HG03045 (cell line): Measurements from ENCODE around the gene CFAP410.
"Not testable (repeated sequence)": the region's sequence is repeated elsewhere in the genome, so short reads cannot be mapped to it uniquely, and the experiment has no call there.

ENCODE experiments used
- ATAC-seq: cut with Tn5 transposase; IDR thresholded peaks from one replicate; pipeline ENCODE4 v1.9.1; 2021; ENCODE audit warnings: mild to moderate bottlenecking, moderate library complexity; ENCODE audit not compliant: unreplicated experiment

The CFAP410 gene

DNA sequence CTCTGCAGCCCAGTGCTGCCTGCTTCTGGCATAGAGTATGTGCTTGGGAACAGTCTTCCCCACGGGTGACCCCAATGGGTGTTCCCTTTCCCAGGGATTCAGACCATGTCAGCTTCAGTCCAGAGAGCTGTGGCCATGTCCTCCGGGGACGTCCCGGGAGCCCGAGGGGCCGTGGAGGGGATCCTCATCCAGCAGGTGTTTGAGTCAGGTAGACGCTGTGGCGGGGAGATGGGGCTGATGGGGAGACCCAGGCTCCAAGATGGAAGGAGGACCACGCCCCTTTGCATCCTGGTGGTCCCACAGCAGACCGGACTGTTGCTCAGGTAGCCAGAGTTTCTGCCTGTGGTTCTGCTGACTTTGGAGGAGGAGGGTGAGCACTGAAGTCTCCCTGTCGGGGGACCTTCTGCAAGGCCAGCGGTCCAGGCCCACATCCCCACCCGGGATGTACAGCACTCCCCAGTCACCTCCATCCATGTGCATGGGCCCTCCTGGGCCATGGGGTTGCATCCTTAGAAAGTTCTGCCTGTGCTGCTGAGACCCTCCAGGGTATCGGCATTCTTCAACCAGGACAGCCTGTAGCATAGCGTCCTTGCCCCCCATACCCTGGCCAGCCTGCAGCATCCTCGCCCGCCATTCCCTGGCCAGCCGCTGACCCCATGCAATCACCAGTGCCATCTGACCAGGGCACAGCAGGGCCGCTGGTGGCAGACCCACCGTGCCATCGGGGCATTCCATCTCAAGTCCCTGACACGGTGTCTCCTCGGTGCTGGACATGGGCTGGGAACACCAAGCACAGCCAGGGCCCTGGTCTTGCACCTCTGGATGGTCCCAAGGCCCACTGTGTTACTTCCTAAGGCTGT, 50.7 kb downstream of the CFAP410 start:
- ATAC-seq = no peak

DNA sequence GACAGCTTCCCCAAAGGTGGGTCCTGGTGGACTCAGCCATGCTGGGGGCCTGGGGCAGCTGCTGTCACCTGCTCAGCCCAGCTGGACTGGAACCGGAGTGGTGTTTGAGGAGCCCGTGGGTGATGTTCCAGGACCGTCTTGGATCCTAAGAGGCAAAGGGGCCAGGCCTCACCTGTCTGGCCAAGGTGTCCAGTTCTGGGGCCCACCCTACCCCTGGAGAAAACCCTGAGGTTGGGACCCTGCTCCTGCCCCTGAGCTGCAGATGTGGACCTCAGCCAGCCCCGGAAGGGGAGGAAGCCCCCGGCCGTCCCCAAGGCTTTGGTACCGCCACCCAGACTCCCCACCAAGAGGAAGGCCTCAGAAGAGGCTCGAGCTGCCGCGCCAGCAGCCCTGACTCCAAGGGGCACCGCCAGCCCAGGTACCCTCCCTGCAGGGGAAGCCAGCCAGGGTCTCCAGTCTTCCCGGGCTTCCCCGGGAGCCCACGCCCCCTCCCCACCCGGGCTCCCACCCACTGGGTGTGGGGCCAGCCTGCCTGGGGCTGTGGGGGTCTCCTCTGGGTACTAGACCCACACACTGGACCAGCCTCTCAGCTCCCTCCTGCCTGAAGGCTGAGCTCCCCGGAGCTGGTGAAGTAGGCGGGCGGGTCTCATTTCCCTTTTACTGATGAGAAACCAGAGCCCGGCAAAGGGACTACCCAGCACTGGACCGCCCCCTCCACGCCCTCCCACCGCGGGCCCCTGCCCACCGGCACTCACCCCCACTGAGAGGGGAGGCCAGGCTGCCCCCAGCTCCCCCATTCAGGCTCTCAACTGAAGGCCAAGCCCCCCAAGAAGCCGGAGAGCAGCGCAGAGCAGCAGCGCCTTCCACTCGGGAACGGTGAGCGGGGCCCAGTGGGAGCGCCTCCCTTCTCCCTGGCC, 52.2 kb downstream of the CFAP410 start:
- ATAC-seq = no peak

DNA sequence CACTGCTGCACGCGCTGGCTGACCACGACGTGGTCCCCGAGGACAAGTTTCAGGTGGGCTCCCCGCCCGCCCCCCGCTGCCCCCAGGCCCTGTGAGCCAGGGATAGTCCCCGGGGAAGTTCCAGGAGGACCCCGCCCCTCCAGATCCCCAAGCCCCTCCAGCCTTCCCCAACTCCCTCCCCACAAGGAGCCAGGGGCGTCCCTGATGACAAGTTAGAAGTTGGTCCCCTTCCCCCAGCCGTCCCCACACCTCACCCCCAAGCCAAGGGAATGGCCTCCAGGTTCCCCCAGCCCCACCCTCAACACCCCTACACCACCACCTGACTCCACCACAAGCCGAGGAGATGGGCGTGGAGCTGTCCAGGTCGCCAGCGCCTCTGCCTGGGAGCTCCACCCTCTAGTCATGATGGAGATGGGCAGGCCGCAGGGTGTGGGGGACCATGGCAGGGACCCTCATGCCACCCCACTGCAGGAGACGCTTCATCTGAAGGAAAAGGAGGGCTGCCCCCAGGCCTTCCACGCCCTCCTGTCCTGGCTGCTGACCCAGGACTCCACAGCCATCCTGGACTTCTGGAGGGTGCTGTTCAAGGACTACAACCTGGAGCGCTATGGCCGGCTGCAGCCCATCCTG, 53.0 kb downstream of the CFAP410 start:
- ATAC-seq = no peak

DNA sequence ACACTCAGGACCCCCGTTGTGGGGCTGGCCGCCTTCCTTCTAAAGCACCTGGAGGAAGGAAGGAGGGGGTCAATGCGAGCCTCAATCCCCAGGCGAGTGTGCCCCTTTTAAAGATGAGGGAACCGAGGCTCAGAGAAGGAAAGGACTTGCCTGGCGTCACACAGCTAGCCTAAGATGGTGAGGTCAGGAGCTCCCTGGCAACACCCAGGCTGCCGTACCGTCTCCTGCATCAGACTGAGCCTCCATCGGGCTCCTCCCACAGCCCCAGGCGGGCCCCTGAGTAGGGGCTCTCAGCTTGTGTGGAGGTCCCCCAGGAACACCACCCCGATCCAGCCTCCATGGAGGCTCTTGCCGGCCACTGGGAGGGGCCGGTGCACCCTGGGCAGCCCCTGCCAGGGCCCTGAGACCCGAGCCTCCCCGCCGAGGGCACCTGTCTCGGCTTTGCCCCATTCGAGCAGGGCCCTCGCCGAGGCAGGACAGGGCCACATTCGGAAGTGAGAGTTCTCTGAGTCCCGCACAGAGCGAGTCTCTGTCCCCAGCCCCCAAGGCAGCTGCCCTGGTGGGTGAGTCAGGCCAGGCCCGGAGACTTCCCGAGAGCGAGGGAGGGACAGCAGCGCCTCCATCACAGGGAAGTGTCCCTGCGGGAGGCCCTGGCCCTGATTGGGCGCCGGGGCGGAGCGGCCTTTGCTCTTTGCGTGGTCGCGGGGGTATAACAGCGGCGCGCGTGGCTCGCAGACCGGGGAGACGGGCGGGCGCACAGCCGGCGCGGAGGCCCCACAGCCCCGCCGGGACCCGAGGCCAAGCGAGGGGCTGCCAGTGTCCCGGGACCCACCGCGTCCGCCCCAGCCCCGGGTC, 53.8 kb downstream of the CFAP410 start, which contains the start of gene AIRE:
Gene AIRE, plus strand, starts transcription at position 739 of the 855 bp plus-strand sequence. CDS start 131 bp downstream, outside the sequence.
- no peak for ATAC-seq

DNA sequence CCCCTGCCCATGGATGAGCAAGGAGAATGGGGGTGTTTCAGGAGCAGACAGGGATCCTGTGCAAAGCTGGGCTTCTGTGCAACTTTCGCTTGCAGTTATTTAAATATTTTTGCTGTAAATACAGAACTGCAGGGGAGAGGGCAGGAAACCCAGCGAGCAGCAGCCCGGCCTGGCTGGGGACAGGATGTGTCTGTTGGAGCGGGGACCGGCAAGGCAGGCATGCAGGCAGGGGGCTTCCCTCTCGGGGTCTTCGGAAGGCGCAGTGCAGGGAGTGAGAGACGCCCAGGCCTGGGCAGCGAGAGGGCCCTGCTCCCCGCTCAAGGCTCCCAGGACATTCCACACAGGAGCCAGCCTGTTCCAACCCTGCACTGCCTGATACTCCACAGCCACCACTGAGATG, 55.2 kb downstream of the CFAP410 start:
- ATAC-seq = no peak

DNA sequence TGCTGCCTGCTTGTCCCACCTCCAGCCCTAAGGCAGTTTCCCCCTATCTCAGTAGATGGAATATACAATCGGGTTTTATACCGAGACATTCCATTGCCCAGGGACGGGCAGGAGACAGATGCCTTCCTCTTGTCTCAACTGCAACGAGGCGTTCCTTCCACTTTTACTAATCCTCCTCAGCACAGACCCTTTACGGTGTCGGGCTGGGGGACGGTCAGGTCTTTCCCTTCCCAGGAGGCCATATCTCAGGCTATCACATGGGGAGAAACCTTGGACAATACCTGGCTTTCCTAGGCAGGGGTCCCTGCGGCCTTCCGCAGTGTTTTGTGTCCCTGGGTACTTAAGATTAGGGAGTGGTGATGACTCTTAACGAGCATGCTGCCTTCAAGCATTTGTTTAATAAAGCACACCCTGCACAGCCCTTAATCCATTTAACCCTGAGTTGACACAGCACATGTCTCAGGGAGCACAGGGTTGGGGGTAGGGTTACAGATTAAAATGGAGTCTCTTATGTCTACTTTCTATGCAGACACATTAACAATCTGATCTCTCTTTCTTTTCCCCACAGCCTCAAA, 55.9 kb downstream of the CFAP410 start:
- not testable (repeated sequence) for ATAC-seq

DNA sequence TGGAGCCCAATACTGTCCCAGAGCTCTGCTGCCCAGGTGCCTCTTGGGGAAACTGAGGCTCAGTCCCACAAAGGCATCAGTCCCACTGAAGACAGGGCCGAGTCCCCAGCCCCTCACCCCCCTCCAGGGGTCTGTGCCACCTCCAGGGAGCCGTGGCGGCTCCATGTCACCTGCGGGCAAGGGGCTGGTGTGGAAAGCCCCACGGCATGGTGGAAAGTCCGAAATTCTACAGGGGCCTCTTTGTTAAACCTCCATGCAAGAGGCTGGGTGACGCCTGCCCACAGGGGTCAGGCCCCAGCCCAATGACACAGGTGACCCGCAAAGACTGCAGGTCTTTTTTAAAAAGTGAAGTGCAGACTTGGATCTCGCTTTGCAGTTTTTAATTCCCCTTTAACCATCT, 56.8 kb downstream of the CFAP410 start:
- ATAC-seq = no peak

DNA sequence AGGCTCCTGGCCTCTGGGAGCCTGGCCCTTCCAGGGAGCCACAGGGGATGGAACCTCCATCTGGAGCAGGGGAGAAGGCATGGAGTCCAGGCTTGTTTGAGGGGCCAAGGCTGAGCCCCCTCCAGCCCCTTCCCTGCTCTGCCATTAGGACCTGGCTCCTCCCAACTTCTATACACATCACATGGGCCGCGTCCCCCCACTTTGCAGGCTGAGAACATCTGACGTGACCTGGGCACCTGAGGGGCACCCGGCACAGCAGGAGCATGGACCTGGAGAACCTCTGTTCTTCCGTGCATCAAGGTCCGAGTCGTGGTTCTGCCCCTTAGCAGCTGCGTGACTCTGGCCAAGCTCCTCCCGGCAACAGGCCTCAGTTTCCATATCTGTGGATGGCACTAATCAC, 57.4 kb downstream of the CFAP410 start:
- ATAC-seq = no peak

DNA sequence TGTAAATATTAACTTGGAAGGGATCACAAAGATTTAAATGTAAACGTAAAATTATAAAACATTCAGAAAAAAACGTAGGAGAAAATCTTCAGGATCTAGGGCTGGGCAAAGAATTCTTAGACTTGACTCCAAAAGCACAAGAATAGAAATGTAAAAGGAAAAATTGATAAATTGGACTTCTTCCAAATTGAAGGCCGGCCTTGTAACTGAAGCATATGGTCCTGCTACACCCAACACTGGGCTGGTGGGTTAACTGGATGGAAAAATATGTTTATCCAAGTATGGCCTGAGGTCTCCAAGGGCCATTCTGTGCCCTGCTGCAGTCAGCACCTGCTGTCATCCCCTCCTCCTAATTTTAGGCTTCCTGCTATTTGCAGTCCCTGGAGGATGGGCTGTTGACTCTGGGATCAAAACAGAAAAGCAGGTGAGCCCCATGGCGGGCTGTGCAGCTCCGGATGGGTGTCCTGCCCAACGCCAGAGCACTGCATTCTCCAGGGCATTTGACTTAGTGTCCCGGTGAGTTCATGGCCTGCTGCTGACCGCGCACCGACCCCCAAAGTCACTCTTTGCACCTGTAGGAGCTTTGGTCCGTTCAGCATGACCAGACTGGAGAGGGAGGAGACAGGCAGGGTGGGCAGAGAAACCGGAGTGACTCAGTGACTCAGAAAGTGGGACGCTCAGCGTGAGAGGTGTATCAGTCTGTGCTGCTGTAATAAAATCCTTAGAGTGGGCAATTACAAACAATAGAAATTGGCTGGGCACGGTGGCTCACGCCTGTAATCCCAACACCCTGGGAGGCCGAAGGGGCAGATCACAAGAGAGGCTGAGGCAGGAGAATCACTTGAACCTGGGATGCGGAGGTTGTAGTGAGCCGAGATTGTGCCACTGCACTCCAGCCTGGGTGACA, 59.6 kb downstream of the CFAP410 start:
- no peak for ATAC-seq
